HG02588 (cell line): Measurements from ENCODE around the gene CASP6.
A peak's percentile ranks its signal among the peaks of the same experiment; 100 is the strongest.

ENCODE experiments used
- ATAC-seq: cut with Tn5 transposase; IDR thresholded peaks from one replicate; pipeline ENCODE4 v1.9.1; 2021; ENCODE audit warnings: mild to moderate bottlenecking, moderate library complexity; ENCODE audit not compliant: unreplicated experiment

Gene CASP6

DNA sequence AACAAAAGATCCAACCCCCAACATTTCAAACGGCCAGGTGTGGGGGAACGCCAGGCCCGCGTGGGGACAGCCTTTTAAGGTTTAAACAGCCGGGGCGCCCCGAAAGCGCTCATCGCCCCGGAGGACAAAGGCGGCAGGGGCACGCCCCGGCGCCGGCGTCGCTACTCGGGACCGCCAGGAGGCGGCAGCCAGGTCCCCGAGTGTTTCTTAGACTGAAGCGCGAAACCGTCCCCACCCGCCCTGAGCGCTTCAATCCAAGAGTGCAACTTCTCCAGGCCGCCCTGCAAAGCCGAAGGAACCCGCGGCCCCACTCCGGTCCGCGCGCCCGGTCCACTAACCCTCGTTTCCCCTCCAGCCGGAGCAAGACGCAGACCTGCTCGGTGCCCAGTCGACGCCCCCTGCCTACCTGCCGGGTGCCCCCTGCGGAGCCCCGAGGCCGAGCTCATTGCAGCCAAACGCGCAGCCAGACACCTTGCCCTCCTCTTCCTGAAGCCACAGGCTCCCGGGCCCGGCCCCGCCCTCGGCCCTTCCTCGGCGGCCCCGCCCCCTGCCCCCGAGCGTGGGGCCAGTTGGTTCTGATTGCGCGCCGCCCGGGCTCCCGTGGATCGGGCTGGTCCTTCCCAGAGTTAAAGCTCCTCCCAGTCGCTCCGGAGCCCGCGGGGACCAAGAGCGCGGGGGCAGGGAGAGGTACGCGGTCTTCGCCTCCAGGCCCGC is at the start of gene CASP6:
TSS of gene CASP6 (minus strand) at position 496 of the 714 bp plus-strand sequence. CDS start at position 446, 50 bp downstream.
- ATAC-seq: peak; percentile 68

DNA sequence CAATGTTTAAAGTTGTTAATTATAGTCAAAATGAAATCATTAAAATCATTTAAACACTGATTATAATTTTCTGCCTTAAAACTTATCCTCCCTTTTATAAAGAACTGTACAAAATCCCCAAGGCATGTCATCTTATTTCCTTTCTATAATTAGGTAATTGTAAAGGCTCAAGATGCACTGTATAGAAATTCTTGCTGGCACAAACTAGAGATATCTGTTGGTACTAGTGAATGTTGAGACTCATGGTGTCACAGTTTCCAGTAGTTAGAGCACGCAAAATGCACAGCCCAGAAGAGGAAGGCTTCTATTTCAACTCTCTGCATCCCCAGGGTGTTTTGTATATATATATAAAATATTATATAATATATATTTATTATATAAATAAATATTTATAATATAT is 49.3 kb upstream of the CASP6 start:
- ATAC-seq: no peak

DNA sequence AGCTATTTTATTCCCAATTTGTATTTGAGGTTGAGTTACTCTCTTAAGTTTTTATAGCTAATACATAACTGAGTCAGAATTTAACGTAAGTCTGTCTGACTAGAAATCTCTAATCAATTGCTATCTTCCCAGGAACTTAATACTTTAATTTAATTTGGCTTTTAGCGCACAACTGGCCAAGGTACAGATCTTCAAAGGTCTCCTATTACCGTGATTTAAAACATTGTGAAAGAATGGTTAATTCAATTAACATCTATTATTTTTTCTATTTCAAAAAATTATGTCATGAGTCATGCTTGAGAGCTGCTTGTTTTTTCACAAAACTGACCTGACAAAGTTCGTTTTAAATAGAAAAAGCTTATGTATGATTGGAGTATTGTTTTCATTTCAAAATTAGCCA is 48.6 kb upstream of the CASP6 start:
- no peak for ATAC-seq

DNA sequence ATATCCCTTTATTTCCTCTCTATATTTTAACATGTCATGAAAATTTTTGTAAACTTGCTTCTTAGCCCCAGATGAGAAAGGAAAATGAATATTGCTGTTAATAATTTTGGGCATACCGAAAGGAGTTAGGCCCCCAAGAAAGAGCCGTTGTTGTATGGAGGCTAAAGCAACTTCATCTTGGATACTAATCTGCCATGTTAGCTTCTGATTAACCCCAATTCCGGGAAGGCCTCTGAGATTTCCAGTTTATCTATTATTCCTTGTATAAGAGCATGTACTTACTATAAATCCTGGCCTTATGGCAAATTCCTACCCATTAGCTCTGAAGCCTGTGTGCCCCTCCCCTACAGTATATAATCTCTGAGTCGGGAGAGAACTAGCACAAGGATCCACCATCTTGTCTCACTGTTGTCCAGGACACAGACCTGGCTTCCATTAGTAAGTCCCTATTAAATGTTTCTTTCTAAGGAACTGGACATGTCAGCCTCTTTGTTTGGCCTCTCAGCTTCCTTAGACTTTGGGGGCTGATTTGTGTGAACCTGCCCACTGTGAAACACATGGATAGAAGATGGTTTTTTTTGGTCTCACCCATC is 47.5 kb upstream of the CASP6 start:
- ATAC-seq: no peak

- ATAC-seq: no peak
These were observed 46.3 kb upstream of the CASP6 start for GRCh38 chr4:109749388-109750082.

- no peak for ATAC-seq
These were observed 44.9 kb upstream of the CASP6 start for GRCh38 chr4:109748114-109748513.

DNA sequence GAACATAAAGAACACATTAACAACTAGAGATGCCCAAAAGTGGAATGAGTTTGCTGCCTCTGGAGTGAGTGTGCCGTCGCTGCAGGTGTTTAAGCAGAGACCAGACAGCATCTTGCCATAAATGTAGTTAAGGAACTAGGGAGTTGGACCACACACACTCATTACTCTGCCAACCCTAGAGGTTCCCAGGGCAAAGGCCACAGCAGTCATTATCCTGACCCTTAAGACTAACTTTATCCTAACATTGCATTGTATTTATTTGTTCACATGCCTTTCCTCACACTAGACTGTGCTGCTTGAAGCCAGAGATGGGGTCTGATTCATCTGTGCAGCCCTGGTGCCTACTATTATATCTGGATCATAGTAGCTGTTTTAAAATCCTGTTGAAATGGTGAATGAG is 43.5 kb upstream of the CASP6 start:
- ATAC-seq: no peak

- no peak for ATAC-seq
These were observed 42.6 kb upstream of the CASP6 start for GRCh38 chr4:109745830-109746229.

GRCh38 chr4:109739547-109739946 is 36.3 kb upstream of the CASP6 start:
- ATAC-seq: no peak

DNA sequence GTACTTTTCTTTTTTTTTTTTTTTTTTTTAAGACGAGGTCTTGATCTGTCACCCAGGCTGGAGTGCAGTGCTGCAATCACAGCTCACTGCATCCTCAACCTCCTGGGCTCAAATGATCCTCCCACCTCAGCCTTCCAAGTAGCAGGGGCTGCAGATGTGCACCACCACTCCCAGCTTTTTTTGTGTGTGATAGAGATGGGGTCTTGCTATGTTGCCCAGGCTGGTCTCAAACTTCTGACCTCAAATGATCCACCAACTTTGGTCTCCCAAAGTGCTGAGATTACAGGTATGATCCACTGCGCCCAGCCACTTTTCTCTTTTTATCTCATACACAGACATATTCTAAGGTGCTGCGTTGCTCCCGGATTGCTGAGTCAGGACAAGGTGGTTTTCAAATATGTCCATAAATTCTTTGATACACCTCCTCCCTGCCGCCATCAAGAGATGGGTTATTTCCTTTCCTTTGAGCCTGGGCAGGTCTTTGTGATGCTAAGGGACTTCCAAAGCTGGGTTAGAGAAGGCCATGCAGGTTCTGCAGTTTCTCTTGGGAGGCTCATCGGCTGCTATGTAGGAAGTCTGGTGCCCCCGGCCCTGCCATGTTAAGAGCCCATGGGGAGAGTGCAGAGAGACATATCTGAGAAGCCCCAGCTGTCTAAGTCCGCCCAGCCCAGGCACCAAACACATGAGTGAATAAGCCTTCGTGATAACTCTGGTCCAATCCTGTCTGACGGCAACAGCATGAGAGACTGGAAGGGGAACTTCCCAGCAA is 35.0 kb upstream of the CASP6 start:
- no peak for ATAC-seq

GRCh38 chr4:109735566-109736365 is 32.5 kb upstream of the CASP6 start:
- ATAC-seq: no peak

DNA sequence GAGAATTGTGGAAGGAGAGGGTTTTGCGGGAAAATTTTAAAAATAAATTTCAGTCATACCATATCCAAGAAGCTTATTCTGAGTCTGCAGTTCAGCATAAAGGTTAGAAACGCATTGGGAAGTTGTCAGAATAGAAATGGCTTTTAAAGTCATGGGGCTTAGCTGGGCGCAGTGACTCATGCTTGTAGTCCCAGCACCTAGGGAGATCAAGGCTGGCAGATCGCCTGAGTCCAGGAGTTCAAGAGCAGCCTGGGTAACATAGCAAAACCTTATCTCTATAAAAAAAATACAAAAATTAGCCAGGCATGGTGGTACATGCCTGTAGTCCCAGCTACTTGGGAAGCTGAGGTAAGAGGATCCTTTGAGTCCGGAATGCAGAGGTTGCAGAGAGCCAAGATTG is 30.5 kb upstream of the CASP6 start:
- ATAC-seq: no peak

GRCh38 chr4:109730619-109731545 is 27.6 kb upstream of the CASP6 start:
- no peak for ATAC-seq

GRCh38 chr4:109729718-109730618 is 26.7 kb upstream of the CASP6 start, which contains the start of gene PLA2G12A:
Gene PLA2G12A (minus strand): TSS chr4:109730070. CDS start chr4:109729809, 261 bp downstream.
- ATAC-seq: peak; percentile 90

GRCh38 chr4:109729117-109729717 is 26.0 kb upstream of the CASP6 start:
- no peak for ATAC-seq

DNA sequence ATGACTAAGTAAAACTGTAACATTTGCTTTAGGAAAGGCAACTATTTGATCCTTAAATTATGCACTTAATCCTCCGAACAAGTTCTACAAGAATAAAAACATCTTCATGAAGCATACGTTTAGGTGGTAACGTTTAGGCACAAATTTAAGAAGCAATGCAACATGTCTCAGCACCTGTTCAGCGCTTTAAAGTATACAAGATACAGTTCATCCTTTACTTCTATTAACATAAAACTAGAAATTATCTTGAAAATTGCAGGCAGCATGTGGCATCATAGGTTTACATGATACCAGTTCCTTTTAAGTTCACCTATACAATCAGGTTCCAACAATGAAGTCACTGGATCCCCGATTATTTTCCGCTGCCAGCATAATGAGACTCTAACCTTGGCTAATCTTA is 25.1 kb upstream of the CASP6 start:
- no peak for ATAC-seq

GRCh38 chr4:109723110-109723509 is 19.9 kb upstream of the CASP6 start:
- ATAC-seq: no peak

DNA sequence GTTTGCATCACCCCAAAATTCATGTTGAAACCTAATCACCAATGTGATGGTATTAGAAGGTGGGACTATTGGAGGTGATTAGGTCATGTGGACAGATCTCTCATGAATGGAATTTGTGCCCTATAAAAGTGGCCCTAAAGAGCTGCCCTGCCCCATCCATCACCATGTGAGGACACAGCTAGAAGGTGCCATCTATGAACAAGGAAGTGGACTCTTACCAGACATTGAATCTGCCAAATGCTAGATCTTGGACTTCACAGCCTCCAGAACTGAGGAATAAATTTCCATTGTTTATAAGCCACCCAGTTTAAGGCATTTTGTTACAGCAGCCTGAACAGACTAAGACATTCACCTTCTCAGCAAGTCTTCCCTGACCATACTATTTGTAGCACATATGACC is 19.1 kb upstream of the CASP6 start:
- ATAC-seq: no peak
